SK-N-MC (cell line): ENCODE measurements around the gene SLC35G6.

Source experiments
- EZH2 ChIP-seq: fragments of 200-600 bp; sonication (generic); IDR thresholded peaks from one replicate; pipeline ENCODE4 v1.6.1; 2017; ENCODE audit warnings: antibody characterized with exemption
- FOXP2 ChIP-seq: optimal IDR thresholded peaks from 2 replicates; pipeline ENCODE3; 2011; ENCODE audit warnings: mild to moderate bottlenecking, moderate library complexity; ENCODE audit not compliant: insufficient read depth; ENCODE audit errors: extremely low read length, control extremely low read depth
- POLR2AphosphoS5 ChIP-seq: IDR thresholded peaks from 2 replicates; pipeline ENCODE4 v1.6.1; 2012; ENCODE audit warnings: mild to moderate bottlenecking, low read depth, low read length, borderline replicate concordance

GRCh38 chr17:7460850-7461660, 20.2 kb upstream of the SLC35G6 start:
- TF ChIP-seq EZH2 (no peak), POLR2AphosphoS5 (no peak), FOXP2 (no peak)
